Measurements from ENCODE around the gene IFNG. TPM values are rescaled to one million over a fixed set of nuclear protein-coding genes. Genes with fewer than 3 reads are reported as not detected.
"Not testable (repeated sequence)": the region's sequence is repeated elsewhere in the genome, so short reads cannot be mapped to it uniquely, and the experiment has no call there.

Gene IFNG
- total RNA-seq (1 to 10 TPM in 2 of 7 donors, under 1 TPM in 4, not detected in 1; 0.51 to 2.2 (median 0.80) TPM), polyA plus RNA-seq (under 1 TPM; 0.23 to 0.58 (median 0.24) TPM)
- long read RNA-seq, donor 1 = 0 reads
- long read RNA-seq, donor 2 = 0 reads

GRCh38 chr12:68159681-68160304 lies at the start of gene IFNG:
Gene IFNG, minus strand, starts transcription at chr12:68159740. Its CDS starts 125 bp downstream, at chr12:68159615.
- no peaks in the 10 kb centered on the region for H3K27me3 ChIP-seq (replicated peaks in 1 of 7)
- H3K36me3 ChIP-seq = no peaks in the 10 kb centered on the region
- no peaks in the 10 kb centered on the region for H3K9me3 ChIP-seq
- peak within 1 kb of the TSS in 1 of 8 donors; percentile 40 for H3K4me3 ChIP-seq
- 60 to 72% (median 66%) methylated on average over 5 of the region's 5 CpGs for WGBS, 5 donors
- peak within 1 kb of the TSS in 4 of 8 donors; percentile 7 to 63 (median 41) for H3K27ac ChIP-seq
- no peak for DNase-seq
- peaks cover 0 to 17% (median 2%) of the 10 kb centered on the region in 6 donors for H3K4me1 ChIP-seq
- intact Hi-C loops (cut with DNase I; ENCODE audit: low total_unique reads) = no loop called here
- peak in 1 of 3 donors; percentile 37 for TF ChIP-seq POLR2AphosphoS5 (IDR thresholded peaks at IDR 0.05)
- no peak for TF ChIP-seq POLR2A (IDR thresholded peaks at IDR 0.05)

GRCh38 chr12:68209048-68209728 lies 49.6 kb upstream of the IFNG start:
- H3K27ac ChIP-seq; H3K4me1 ChIP-seq; H3K9me3 ChIP-seq; H3K27me3 ChIP-seq (replicated peaks in 1 of 7); DNase-seq; H3K36me3 ChIP-seq; intact Hi-C loops (cut with DNase I; ENCODE audit: low total_unique reads); H3K4me3 ChIP-seq: not testable (repeated sequence)
- 58 to 77% (median 76%) methylated on average over 10 to 12 of the region's 12 CpGs for WGBS, 5 donors

- H3K36me3 ChIP-seq = no peaks in the 10 kb centered on the region
- intact Hi-C loops (cut with DNase I; ENCODE audit: low total_unique reads) = no loop called here
- no peak for TF ChIP-seq POLR2AphosphoS5 (IDR thresholded peaks at IDR 0.05)
- no peak for TF ChIP-seq CTCF (IDR thresholded peaks at IDR 0.05 in 8 of 11, conservative IDR thresholded peaks at IDR 0.05 in 3 of 11)
- no peak overlapping the region for H3K4me3 ChIP-seq
- peaks cover 0 to 6% (median 0%) of the 10 kb centered on the region in 6 donors for H3K4me1 ChIP-seq
- H3K27ac ChIP-seq = no peak overlapping the region
- no peaks in the 10 kb centered on the region for H3K9me3 ChIP-seq
- H3K27me3 ChIP-seq (replicated peaks in 1 of 7) = peaks cover 0 to 4% (median 0%) of the 10 kb centered on the region in 7 donors
- no peak for DNase-seq
Observed at GRCh38 chr12:68207276-68207675, 47.7 kb upstream of the IFNG start.

- DNase-seq = no peak
- 9 to 38% (median 29%) methylated on average over 1 of the region's 1 CpG for WGBS, 5 donors
Observed at GRCh38 chr12:68206446-68206845, 46.9 kb upstream of the IFNG start.

More at GRCh38 chr12:68206446-68206845, 46.9 kb upstream of the IFNG start:
- no peak overlapping the region for H3K27ac ChIP-seq
- no peak overlapping the region for H3K4me3 ChIP-seq
- no peaks in the 10 kb centered on the region for H3K36me3 ChIP-seq
- peaks cover 0 to 4% (median 0%) of the 10 kb centered on the region in 7 donors for H3K27me3 ChIP-seq (replicated peaks in 1 of 7)
- no peaks in the 10 kb centered on the region for H3K9me3 ChIP-seq
- no peak for TF ChIP-seq POLR2AphosphoS5 (IDR thresholded peaks at IDR 0.05)
- no peak for TF ChIP-seq CTCF (IDR thresholded peaks at IDR 0.05 in 8 of 11, conservative IDR thresholded peaks at IDR 0.05 in 3 of 11)
- TF ChIP-seq POLR2A (IDR thresholded peaks at IDR 0.05) = no peak
- H3K4me1 ChIP-seq = peaks cover 0 to 6% (median 0%) of the 10 kb centered on the region in 6 donors
- intact Hi-C loops (cut with DNase I; ENCODE audit: low total_unique reads) = no loop called here
